Bronchial epithelial cell (primary cell): ENCODE results near the gene CLDN8. TPM values are rescaled to one million over a fixed set of nuclear protein-coding genes. Genes with fewer than 3 reads are reported as not detected.
A peak's percentile ranks its signal among the peaks of the same experiment; 100 is the strongest.

Source experiments
- DNase-seq: peaks from one replicate; pipeline ENCODE4 v3.0.0-alpha.2; 2010; ENCODE audit warnings: low read depth
- FAIRE-seq: peaks from 2 replicates; lab custom pipeline; 2011; peaks lifted over from hg19 to GRCh38; lab: Jason Lieb, UNC
- H3K27me3 ChIP-seq: 2 replicates; pipeline ENCODE4 v1.5.1; 2011; ENCODE audit warnings: low read length; ENCODE audit not compliant: control insufficient read depth, insufficient read depth
- H3K36me3 ChIP-seq: 2 replicates; pipeline ENCODE4 v1.5.1; 2011; ENCODE audit warnings: low read length; ENCODE audit not compliant: control insufficient read depth, insufficient read depth
- H3K4me3 ChIP-seq: 2 replicates; pipeline ENCODE4 v1.5.1; 2011; ENCODE audit warnings: mild to moderate bottlenecking, low read depth, low read length, control low read depth
- CTCF ChIP-seq: IDR thresholded peaks from 2 replicates; pipeline ENCODE4 v1.5.1; 2011; ENCODE audit warnings: mild to moderate bottlenecking, moderate library complexity, low read length, control low read depth, inconsistent platforms; ENCODE audit not compliant: insufficient read depth, severe bottlenecking
- total RNA-seq: library from RNA; depleted of rRNA; stranded (reverse); fragments of >200 nt; gene quantifications from 2 replicates; pipeline ENCODE4 v1.2.1, GENCODE V29; 2014

The CLDN8 gene
- total RNA-seq, 1 donor from 2014 or later, result 0.26 TPM

GRCh38 chr21:30168086-30168485 is 47.8 kb downstream of the CLDN8 start:
- Histone ChIP-seq H3K4me3 (no peak overlapping the region), H3K27me3 (no peaks in the 10 kb centered on the region), H3K36me3 (no peaks in the 10 kb centered on the region)
- DNase-seq (peak; percentile 77), FAIRE-seq (no peak)
- no peak for TF ChIP-seq CTCF

- FAIRE-seq (no peak), DNase-seq (no peak)
- Histone ChIP-seq H3K4me3 (no peak within 1 kb of the TSS), H3K36me3 (no peaks in the 10 kb centered on the region), H3K27me3 (no peaks in the 10 kb centered on the region)
- TF ChIP-seq CTCF, result no peak
Measured at GRCh38 chr21:30166705-30167104, 49.2 kb downstream of the CLDN8 start, which contains the start of gene CLDN17. Gene CLDN17, minus strand, starts transcription at chr21:30166805. Its CDS starts 188 bp downstream, at chr21:30166617.

- FAIRE-seq, result no peak
Measured at GRCh38 chr21:30166171-30166570, 49.7 kb downstream of the CLDN8 start.

GRCh38 chr21:30164796-30165195 is 51.1 kb downstream of the CLDN8 start:
- FAIRE-seq (no peak), DNase-seq (peak; percentile 96)
- no peak overlapping the region for H3K4me3 ChIP-seq
- TF ChIP-seq CTCF, result no peak
- H3K36me3 ChIP-seq, result no peaks in the 10 kb centered on the region
- H3K27me3 ChIP-seq, result no peaks in the 10 kb centered on the region

More at GRCh38 chr21:30166171-30166570, 49.7 kb downstream of the CLDN8 start:
- DNase-seq, result no peak
- Histone ChIP-seq H3K27me3 (no peaks in the 10 kb centered on the region), H3K4me3 (no peak overlapping the region), H3K36me3 (no peaks in the 10 kb centered on the region)
- no peak for TF ChIP-seq CTCF

Other genes with a start within 250 kb of the CLDN8 start
- gene CLDN17, start 49.3 kb downstream of the CLDN8 start, total RNA-seq, result 2.3 TPM in 1 of 2 replicates, not detected in the other
- not detected in 2 replicates for gene KRTAP24-1, start 66.9 kb upstream of the CLDN8 start, total RNA-seq
- not detected in 2 replicates for gene KRTAP25-1, start 73.4 kb upstream of the CLDN8 start, total RNA-seq
- not detected in 2 replicates for gene KRTAP26-1, start 104.2 kb upstream of the CLDN8 start, total RNA-seq
- gene KRTAP27-1, start 121.6 kb upstream of the CLDN8 start, total RNA-seq, result not detected in 2 replicates
- not detected in 2 replicates for gene KRTAP23-1, start 132.5 kb upstream of the CLDN8 start, total RNA-seq
- gene KRTAP13-2, start 156.2 kb upstream of the CLDN8 start, total RNA-seq, result not detected in 2 replicates
- not detected in 2 replicates for gene KRTAP13-1, start 179.9 kb upstream of the CLDN8 start, total RNA-seq
- gene KRTAP13-3, start 209.8 kb upstream of the CLDN8 start, total RNA-seq, result not detected in 2 replicates
- not detected in 2 replicates for gene KRTAP13-4, start 214.1 kb upstream of the CLDN8 start, total RNA-seq
- not detected in 2 replicates for gene KRTAP15-1, start 224.2 kb upstream of the CLDN8 start, total RNA-seq